HG02973 (cell line): ENCODE results near the gene SLC29A2.
"Not testable (repeated sequence)": the region's sequence is repeated elsewhere in the genome, so short reads cannot be mapped to it uniquely, and the experiment has no call there.

Experiments
- ATAC-seq: cut with Tn5 transposase; IDR thresholded peaks from one replicate; pipeline ENCODE4 v1.9.1; 2021; ENCODE audit warnings: moderate library complexity; ENCODE audit not compliant: unreplicated experiment

The SLC29A2 gene

DNA sequence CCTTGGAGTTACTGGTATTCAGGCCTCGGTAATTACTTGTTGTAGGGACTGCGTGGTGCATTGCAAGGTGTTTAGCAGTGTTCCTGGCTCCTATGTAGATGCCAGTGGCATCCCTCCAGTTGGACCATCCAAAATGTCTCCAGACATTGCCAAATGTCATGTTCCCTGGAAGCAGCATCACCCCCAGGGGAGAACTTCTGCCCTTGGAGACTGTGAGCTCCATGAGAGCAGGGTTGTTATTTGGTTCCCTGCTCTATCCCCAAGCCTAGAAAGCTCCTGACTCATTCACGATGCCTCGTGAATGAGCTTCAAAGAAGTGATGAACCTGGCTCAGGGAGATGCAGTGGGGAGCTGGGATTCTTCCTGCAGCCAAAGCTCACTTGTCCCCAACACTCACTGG lies 50.0 kb downstream of the SLC29A2 start:
- ATAC-seq: no peak

- not testable (repeated sequence) for ATAC-seq
Measured at GRCh38 chr11:66320748-66321147, 50.8 kb downstream of the SLC29A2 start.

GRCh38 chr11:66320289-66320688 lies 51.3 kb downstream of the SLC29A2 start:
- not testable (repeated sequence) for ATAC-seq

DNA sequence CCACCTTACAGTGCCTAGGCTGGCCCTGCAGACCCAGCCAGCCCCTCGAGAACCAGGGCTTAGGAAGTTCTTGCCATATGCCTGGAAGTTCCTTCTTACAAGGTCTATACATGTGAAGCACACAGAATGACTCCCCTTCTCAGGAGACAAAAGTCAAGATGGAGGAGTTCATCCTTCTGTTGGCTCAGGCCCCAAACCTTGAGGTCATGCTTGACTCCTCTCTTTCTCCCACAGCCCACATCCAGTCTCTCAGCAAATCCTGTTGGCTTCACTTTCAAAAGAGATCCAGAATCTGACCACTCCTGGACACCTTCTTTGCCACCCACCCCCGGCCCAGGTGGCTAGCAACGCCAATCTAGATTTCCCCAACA lies 53.0 kb downstream of the SLC29A2 start:
- no peak for ATAC-seq

GRCh38 chr11:66317723-66318599 lies 53.6 kb downstream of the SLC29A2 start:
- ATAC-seq: no peak

DNA sequence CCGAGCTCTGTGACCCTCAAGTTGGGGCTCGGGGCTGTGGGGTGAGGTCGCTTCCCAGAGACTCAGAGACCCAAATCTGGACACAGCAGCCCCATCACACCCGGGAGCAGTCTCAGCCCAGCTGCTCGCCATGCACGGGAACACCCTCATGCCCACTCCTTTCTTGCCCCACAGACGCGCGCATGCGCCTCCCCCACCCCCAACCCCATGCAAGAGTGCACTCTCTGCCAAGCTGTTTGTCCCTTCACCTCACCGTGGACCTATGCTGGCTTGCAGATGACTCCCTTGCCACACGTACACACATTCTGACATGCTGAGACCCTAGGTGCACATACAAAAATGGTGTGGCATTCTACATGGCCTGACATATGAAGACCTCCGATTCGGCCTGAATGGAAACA lies 54.2 kb downstream of the SLC29A2 start:
- no peak for ATAC-seq

GRCh38 chr11:66316849-66317251 lies 54.7 kb downstream of the SLC29A2 start, which contains the start of gene CD248:
Gene CD248, minus strand, starts transcription at chr11:66317044. Its CDS starts 17 bp downstream, at chr11:66317027.
- no peak for ATAC-seq

DNA sequence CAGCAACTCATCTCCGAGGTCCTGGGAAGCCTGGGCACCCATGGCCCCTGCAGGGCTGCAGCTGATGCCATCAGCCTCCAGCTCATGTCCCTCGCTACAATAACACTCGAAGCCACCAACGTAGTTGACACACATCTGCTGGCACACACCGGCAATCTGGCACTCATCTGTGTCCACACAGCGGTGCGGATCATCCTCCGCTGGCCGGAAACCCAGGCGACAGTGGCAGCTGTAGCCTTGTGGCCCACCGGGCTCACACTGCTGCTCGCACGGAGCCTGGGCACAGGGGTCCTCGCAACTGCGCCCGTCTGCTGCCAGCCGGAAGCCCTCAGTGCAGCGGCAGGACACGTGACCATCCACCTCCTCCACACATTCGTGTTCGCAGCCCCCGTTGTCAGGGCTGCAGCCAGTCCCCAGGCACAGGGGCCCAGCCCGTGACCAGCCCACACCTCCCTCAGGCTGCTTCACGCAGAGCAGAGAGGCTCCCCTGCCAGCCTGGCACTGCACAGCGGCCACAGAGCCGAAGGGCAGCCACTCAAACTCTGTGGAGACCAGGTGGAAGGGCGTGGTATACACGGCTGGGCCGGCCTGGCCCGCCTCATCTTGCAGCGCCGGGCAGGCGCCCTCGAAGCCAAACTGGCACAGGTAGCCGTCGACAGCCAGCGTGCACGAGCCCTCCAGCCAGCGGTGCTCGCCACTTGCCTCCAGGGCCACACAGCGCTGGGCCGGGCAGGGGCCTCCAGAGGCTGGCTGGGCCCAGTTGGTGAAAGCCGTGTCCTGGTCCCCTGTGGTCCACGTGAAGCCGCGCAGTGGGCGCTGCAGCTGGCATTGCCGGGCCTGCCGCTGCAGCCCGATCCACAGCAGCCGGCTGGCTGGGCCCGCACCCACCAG lies 55.4 kb downstream of the SLC29A2 start:
- ATAC-seq: no peak

GRCh38 chr11:66315498-66315885 lies 56.1 kb downstream of the SLC29A2 start:
- ATAC-seq: no peak

DNA sequence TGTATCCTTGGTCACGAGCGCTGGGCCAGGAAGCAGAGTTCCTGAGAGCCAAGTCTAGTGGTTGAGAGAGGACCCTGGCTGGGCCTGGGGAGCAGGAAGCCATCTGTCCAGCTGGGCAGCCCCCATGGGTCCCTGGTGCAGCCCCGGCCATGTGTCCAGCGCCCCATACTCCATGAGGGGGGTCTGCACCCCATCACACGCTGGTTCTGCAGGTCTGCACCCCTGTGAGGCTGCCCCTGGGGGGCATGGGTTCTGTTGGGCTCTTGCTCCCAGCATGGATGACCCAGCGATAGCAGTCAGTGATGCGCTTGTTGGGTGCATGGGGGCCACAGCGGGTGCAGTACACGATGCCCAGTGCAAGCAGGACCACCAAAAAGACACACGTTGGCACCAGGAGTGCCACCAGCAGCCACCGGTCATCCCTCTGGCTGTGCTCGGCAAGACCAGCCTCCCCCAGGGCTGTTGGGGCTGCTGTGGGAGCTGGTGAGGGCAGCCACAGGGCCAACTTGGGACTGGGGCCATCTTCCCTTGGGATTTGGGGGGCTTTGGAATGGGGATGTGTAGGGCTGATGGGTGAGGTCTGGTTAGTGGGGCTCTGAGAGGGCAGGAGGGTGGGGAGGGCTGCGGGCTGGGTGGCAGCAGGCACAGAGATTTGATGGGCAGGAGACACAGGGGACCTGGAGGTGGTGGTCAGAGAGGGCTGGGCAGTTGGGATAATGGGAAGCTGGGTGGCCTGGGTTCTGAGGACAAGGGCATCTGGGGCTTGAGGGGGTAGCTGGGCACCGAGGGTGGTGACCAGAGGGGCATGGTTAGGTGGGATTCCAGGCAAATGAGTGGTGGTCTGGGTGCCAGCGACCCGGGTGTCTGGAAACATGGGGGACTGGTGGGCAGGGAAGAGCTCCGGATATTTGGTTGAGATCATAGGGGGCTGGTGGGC lies 56.7 kb downstream of the SLC29A2 start:
- ATAC-seq: no peak

GRCh38 chr11:66314186-66314501 lies 57.4 kb downstream of the SLC29A2 start:
- ATAC-seq: no peak

DNA sequence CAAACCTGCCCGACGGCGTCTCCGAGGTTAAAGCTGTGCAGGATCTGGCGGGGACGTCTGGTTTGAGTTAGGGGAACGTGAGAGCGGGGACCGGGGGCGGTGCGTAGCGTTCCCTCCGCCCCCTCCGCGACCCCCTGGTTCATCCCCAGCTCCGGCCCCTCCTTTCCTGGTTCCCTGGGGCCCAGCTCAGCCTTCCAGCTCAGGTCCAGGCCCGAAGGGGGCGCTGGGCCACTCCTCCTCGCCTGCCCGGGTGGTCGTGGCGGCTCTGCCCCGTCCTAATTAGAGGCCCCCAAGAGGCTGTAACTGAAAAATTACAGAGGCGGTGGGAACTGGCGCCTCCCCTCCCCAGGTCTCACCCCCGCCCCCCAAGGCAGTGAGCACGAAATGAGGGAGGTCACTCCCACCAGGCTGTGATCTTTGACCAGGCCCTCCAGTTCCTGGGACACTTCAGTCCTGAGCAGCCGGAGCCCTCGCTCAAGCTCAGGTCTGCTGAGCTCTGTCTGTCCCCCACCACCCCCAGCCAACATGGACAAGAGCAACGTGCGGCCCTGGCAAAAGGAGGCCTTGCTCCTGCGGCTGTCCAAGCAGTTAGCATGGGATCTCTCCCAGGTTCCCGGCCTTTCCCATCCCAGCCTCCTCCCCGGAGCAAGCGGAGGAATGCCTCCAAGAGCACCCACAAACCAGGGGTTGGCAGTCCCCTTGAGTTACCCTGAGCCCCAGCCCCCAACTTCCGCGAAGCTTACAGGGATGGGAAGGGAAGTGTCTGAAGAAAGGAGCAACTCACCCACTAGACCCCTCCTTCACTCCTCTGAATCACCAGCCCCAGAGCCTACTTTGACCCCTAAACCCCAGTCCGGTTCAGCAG lies 58.0 kb downstream of the SLC29A2 start:
- no peak for ATAC-seq

DNA sequence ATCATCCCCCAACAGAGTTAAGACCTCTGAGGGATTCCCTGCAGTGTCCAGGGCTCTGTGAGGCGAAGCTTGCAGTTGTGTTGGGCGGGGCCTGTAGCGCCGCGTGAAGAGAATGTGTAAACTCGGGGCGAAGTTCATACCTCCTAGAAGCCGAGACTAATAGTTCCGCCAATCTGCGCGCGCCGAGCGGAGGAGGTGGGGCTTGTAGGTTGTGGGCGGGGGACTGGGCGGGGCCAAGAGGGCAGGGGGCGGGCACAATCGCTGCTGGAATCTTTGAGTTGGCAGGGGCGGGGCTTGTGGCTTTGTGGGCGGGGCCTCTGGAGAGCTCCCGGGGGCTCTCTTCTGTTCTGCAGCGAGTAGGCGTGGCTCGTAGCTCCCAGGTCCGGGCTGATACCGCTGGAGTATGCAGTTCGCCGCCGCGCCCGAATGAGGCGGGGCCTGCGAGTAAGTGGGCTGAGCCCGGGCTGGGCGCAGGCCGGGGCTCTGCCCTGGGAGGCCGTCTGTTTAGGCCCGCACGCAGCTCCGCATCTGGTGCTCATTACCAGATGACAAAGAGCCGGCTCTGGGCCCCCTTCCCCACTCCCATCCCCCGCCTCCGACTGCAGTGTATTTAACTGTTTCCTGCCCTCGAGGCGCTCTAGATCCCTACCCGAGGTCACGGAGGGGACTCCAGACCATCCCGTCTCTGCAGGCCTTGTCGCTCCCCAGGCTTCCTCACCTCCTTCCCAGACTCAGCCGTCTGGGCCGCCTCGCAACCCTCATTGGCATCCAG lies 58.8 kb downstream of the SLC29A2 start:
- ATAC-seq: peak; percentile 52
